ENCODE data around the gene STRA8.

STRA8 gene

GRCh38 chr7:135253851-135254771, 20.5 kb downstream of the STRA8 start:
- no peak for TF ChIP-seq CTCF (IDR thresholded peaks at IDR 0.05; ENCODE audit: low read depth, low read length, missing control alignments)
- DNase-seq (ENCODE audit: low read depth), result no peak
- no peak overlapping the region for H3K4me3 ChIP-seq (ENCODE audit: low read depth, low read length)

GRCh38 chr7:135257790-135258189, 24.2 kb downstream of the STRA8 start:
- no peak overlapping the region for H3K4me3 ChIP-seq (ENCODE audit: low read depth, low read length)
- no peak for TF ChIP-seq CTCF (IDR thresholded peaks at IDR 0.05; ENCODE audit: low read depth, low read length, missing control alignments)
- DNase-seq (ENCODE audit: low read depth), result no peak

GRCh38 chr7:135258585-135258984, 24.9 kb downstream of the STRA8 start:
- DNase-seq (ENCODE audit: low read depth), result no peak
- TF ChIP-seq CTCF (IDR thresholded peaks at IDR 0.05; ENCODE audit: low read depth, low read length, missing control alignments), result no peak
- no peak overlapping the region for H3K4me3 ChIP-seq (ENCODE audit: low read depth, low read length)

- TF ChIP-seq CTCF (IDR thresholded peaks at IDR 0.05; ENCODE audit: low read depth, low read length, missing control alignments), result no peak
- DNase-seq (ENCODE audit: low read depth), result no peak
- H3K4me3 ChIP-seq (ENCODE audit: low read depth, low read length), result no peak overlapping the region
Observed at GRCh38 chr7:135259702-135260101, 26.1 kb downstream of the STRA8 start.

GRCh38 chr7:135260470-135260869, 26.8 kb downstream of the STRA8 start:
- no peak for TF ChIP-seq CTCF (IDR thresholded peaks at IDR 0.05; ENCODE audit: low read depth, low read length, missing control alignments)
- no peak overlapping the region for H3K4me3 ChIP-seq (ENCODE audit: low read depth, low read length)
- no peak for DNase-seq (ENCODE audit: low read depth)

GRCh38 chr7:135260930-135261721, 27.5 kb downstream of the STRA8 start:
- no peak for TF ChIP-seq CTCF (IDR thresholded peaks at IDR 0.05; ENCODE audit: low read depth, low read length, missing control alignments)
- no peak for DNase-seq (ENCODE audit: low read depth)
- no peak overlapping the region for H3K4me3 ChIP-seq (ENCODE audit: low read depth, low read length)
